Measurements from ENCODE around the gene AIMP1.

The AIMP1 gene

GRCh38 chr4:106312377-106312776, 4.0 kb upstream of the AIMP1 start:
- Histone ChIP-seq H3K4me1 (ENCODE audit: low read depth, poor library complexity, severe bottlenecking) (peaks cover 11% of the 10 kb centered on the region), H3K9ac (no peak overlapping the region), H3K27me3 (ENCODE audit: insufficient read depth, low read depth) (no peaks in the 10 kb centered on the region), H3K27ac (no peak overlapping the region), H2AFZ (ENCODE audit: low read depth) (no peak overlapping the region), H3K4me2 (no peak overlapping the region), H3K4me3 (IDR thresholded peaks at IDR 0.05; ENCODE audit: insufficient read depth, low read depth, low read length) (no peak overlapping the region), H3K79me2 (ENCODE audit: insufficient read depth, low read depth) (peaks cover 36% of the 10 kb centered on the region), H3K36me3 (ENCODE audit: insufficient read depth) (no peaks in the 10 kb centered on the region), H4K20me1 (ENCODE audit: insufficient read depth) (no peaks in the 10 kb centered on the region)
- TF ChIP-seq, protein P1, sequence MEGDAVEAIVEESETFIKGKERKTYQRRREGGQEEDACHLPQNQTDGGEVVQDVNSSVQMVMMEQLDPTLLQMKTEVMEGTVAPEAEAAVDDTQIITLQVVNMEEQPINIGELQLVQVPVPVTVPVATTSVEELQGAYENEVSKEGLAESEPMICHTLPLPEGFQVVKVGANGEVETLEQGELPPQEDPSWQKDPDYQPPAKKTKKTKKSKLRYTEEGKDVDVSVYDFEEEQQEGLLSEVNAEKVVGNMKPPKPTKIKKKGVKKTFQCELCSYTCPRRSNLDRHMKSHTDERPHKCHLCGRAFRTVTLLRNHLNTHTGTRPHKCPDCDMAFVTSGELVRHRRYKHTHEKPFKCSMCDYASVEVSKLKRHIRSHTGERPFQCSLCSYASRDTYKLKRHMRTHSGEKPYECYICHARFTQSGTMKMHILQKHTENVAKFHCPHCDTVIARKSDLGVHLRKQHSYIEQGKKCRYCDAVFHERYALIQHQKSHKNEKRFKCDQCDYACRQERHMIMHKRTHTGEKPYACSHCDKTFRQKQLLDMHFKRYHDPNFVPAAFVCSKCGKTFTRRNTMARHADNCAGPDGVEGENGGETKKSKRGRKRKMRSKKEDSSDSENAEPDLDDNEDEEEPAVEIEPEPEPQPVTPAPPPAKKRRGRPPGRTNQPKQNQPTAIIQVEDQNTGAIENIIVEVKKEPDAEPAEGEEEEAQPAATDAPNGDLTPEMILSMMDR (conservative IDR thresholded peaks at IDR 0.05; ENCODE audit: low read depth, low read length): no peak

GRCh38 chr4:106312997-106313522, 3.3 kb upstream of the AIMP1 start:
- Histone ChIP-seq H3K27ac (no peak overlapping the region), H4K20me1 (ENCODE audit: insufficient read depth) (no peaks in the 10 kb centered on the region), H3K4me2 (no peak overlapping the region), H3K9ac (no peak overlapping the region), H3K36me3 (ENCODE audit: insufficient read depth) (no peaks in the 10 kb centered on the region), H3K27me3 (ENCODE audit: insufficient read depth, low read depth) (no peaks in the 10 kb centered on the region), H3K4me1 (ENCODE audit: low read depth, poor library complexity, severe bottlenecking) (peaks cover 18% of the 10 kb centered on the region), H2AFZ (ENCODE audit: low read depth) (no peak overlapping the region), H3K4me3 (IDR thresholded peaks at IDR 0.05; ENCODE audit: insufficient read depth, low read depth, low read length) (no peak overlapping the region), H3K79me2 (ENCODE audit: insufficient read depth, low read depth) (peaks cover 43% of the 10 kb centered on the region)
- TF ChIP-seq, protein P1 (conservative IDR thresholded peaks at IDR 0.05; ENCODE audit: low read depth, low read length): no peak

GRCh38 chr4:106314960-106315359, 1.4 kb upstream of the AIMP1 start:
- Histone ChIP-seq H3K9ac (peak overlapping the region; percentile 84; the same call in 1 of the 2 replicates), H3K27me3 (ENCODE audit: insufficient read depth, low read depth) (no peaks in the 10 kb centered on the region), H3K36me3 (ENCODE audit: insufficient read depth) (no peaks in the 10 kb centered on the region), H4K20me1 (ENCODE audit: insufficient read depth) (no peaks in the 10 kb centered on the region), H3K79me2 (ENCODE audit: insufficient read depth, low read depth) (peaks cover 62% of the 10 kb centered on the region), H2AFZ (ENCODE audit: low read depth) (no peak overlapping the region), H3K4me2 (peak overlapping the region; percentile 83), H3K4me3 (IDR thresholded peaks at IDR 0.05; ENCODE audit: insufficient read depth, low read depth, low read length) (no peak overlapping the region), H3K27ac (peak overlapping the region; percentile 89; the same call in 1 of the 2 replicates), H3K4me1 (ENCODE audit: low read depth, poor library complexity, severe bottlenecking) (peaks cover 30% of the 10 kb centered on the region)
- TF ChIP-seq, protein P1 (conservative IDR thresholded peaks at IDR 0.05; ENCODE audit: low read depth, low read length): no peak

- Histone ChIP-seq H3K36me3 (ENCODE audit: insufficient read depth) (no peaks in the 10 kb centered on the region), H3K4me2 (peak overlapping the region; percentile 83), H4K20me1 (ENCODE audit: insufficient read depth) (no peaks in the 10 kb centered on the region), H3K4me3 (IDR thresholded peaks at IDR 0.05; ENCODE audit: insufficient read depth, low read depth, low read length) (peak overlapping the region; percentile 20), H3K27ac (peak overlapping the region; percentile 89), H3K9ac (peak overlapping the region; percentile 84), H3K4me1 (ENCODE audit: low read depth, poor library complexity, severe bottlenecking) (peaks cover 30% of the 10 kb centered on the region), H3K27me3 (ENCODE audit: insufficient read depth, low read depth) (no peaks in the 10 kb centered on the region), H3K79me2 (ENCODE audit: insufficient read depth, low read depth) (peaks cover 68% of the 10 kb centered on the region), H2AFZ (ENCODE audit: low read depth) (peak overlapping the region; percentile 81)
- TF ChIP-seq, protein P1 (conservative IDR thresholded peaks at IDR 0.05; ENCODE audit: low read depth, low read length): no peak
Observed at GRCh38 chr4:106315476-106315967, 828 bp upstream of the AIMP1 start.

All from KMS-11 (cell line).